ENCODE measurements around the gene AGFG2. TPM values are rescaled to one million over a fixed set of nuclear protein-coding genes. Genes with fewer than 3 reads are reported as not detected.
A peak's percentile ranks its signal among the peaks of the same experiment; 100 is the strongest.

Gene AGFG2
- total and polyA plus RNA-seq, 10 of the 15 experiments (the other 5 are each of a cell fraction or from before 2014, with no cell fraction given): 0.90 to 71.5 (median 25.4) TPM

DNA sequence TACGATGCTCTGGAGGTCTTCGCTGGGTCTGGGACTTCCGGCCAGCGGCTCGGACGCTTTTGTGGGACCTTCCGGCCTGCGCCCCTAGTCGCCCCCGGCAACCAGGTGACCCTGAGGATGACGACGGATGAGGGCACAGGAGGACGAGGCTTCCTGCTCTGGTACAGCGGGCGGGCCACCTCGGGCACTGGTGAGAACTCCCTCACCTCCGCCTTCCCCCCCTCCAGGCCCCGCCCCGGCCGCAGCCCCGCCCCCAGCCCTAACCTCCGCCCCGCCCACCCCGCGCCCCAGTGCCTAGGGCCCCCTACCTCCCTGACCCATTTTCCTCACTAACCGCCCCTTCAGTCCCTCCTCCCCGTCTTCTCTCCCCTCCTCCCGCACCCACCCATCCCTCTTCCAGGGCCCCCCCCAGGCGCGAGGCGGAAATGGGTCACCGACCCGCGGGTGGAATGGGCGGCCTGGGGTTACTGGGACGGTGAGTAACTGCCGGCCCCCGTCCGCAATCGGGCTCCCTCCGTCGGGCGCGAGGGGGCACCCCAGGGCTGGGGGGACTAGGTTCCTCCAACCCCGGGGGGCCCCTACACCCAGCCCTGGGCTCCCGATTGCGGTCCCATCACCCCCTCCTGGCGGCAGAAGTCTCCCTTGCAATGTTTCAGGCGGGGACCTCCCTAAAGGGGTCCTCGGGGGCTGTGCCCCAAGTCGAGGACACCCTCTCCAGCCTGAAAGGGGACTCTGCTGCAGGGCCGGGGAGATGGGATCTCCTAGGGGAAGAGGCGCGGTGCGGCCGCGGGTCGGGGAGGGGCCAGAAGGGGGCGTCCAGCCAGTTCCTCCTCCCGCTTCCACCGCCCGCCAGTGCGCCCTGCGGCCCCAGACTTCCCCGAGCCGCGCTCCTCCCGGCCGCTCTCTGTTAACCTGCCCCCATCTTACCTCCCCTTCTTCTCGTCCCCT, 65.3 kb downstream of the AGFG2 start (continued):
- TF ChIP-seq, protein P1, sequence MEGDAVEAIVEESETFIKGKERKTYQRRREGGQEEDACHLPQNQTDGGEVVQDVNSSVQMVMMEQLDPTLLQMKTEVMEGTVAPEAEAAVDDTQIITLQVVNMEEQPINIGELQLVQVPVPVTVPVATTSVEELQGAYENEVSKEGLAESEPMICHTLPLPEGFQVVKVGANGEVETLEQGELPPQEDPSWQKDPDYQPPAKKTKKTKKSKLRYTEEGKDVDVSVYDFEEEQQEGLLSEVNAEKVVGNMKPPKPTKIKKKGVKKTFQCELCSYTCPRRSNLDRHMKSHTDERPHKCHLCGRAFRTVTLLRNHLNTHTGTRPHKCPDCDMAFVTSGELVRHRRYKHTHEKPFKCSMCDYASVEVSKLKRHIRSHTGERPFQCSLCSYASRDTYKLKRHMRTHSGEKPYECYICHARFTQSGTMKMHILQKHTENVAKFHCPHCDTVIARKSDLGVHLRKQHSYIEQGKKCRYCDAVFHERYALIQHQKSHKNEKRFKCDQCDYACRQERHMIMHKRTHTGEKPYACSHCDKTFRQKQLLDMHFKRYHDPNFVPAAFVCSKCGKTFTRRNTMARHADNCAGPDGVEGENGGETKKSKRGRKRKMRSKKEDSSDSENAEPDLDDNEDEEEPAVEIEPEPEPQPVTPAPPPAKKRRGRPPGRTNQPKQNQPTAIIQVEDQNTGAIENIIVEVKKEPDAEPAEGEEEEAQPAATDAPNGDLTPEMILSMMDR (IDR thresholded peaks at IDR 0.05 in 2 of 3, conservative IDR thresholded peaks at IDR 0.05 in 1 of 3; ENCODE audit: control insufficient read depth in 2 of 3, extremely low read depth in 1 of 3, insufficient read depth in 1 of 3, low read depth in 3 of 3, low read length in 3 of 3): peak; percentile 33 to 45 (median 38)
- no peak for TF ChIP-seq ZNF384 (IDR thresholded peaks at IDR 0.05; ENCODE audit: borderline replicate concordance, low read depth, low read length)
- no peak for TF ChIP-seq MYB (IDR thresholded peaks at IDR 0.05; ENCODE audit: borderline replicate concordance, low read depth, low read length)
- 0 out of 2 replicates have a peak, but pooled peaks have one; percentile 28 for TF ChIP-seq MTA2 (IDR thresholded peaks at IDR 0.05; ENCODE audit: low read depth)
- peak; percentile 73 for TF ChIP-seq POLR2A (IDR thresholded peaks at IDR 0.05; ENCODE audit: low read depth, low read length)
- TF ChIP-seq, protein P2, sequence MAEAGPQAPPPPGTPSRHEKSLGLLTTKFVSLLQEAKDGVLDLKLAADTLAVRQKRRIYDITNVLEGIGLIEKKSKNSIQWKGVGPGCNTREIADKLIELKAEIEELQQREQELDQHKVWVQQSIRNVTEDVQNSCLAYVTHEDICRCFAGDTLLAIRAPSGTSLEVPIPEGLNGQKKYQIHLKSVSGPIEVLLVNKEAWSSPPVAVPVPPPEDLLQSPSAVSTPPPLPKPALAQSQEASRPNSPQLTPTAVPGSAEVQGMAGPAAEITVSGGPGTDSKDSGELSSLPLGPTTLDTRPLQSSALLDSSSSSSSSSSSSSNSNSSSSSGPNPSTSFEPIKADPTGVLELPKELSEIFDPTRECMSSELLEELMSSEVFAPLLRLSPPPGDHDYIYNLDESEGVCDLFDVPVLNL (IDR thresholded peaks at IDR 0.05; ENCODE audit: low read depth, low read length): no peak
- TF ChIP-seq NR2C2 (IDR thresholded peaks at IDR 0.05; ENCODE audit: borderline replicate concordance, control insufficient read depth, insufficient read length, low read depth): no peak
- 0 out of 3 replicates have a peak, but pooled peaks of 1 of the 2 experiments have one; percentile 18 for TF ChIP-seq EGR1 (IDR thresholded peaks at IDR 0.05; ENCODE audit: borderline replicate concordance in 1 of 2, low read depth in 2 of 2, low read length in 2 of 2)
- TF ChIP-seq, protein P3, sequence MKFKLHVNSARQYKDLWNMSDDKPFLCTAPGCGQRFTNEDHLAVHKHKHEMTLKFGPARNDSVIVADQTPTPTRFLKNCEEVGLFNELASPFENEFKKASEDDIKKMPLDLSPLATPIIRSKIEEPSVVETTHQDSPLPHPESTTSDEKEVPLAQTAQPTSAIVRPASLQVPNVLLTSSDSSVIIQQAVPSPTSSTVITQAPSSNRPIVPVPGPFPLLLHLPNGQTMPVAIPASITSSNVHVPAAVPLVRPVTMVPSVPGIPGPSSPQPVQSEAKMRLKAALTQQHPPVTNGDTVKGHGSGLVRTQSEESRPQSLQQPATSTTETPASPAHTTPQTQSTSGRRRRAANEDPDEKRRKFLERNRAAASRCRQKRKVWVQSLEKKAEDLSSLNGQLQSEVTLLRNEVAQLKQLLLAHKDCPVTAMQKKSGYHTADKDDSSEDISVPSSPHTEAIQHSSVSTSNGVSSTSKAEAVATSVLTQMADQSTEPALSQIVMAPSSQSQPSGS (IDR thresholded peaks at IDR 0.05; ENCODE audit: low read length): no peak
- TF ChIP-seq NR2F1 (conservative IDR thresholded peaks at IDR 0.05): 0 out of 2 replicates have a peak, but pooled peaks have one; percentile 11
- peak; percentile 75; the same call in 1 of the 2 replicates for TF ChIP-seq LARP7 (IDR thresholded peaks at IDR 0.05)
- TF ChIP-seq RAD21 (IDR thresholded peaks at IDR 0.05; ENCODE audit: insufficient read depth, low read depth, low read length): peak; percentile 33; the same call in 1 of the 2 replicates
- 0 out of 2 replicates have a peak, but pooled peaks have one; percentile 42 for TF ChIP-seq BACH1 (IDR thresholded peaks at IDR 0.05; ENCODE audit: borderline replicate concordance)
- TF ChIP-seq HDAC2 (IDR thresholded peaks at IDR 0.05): no peak
- TF ChIP-seq, protein P4, sequence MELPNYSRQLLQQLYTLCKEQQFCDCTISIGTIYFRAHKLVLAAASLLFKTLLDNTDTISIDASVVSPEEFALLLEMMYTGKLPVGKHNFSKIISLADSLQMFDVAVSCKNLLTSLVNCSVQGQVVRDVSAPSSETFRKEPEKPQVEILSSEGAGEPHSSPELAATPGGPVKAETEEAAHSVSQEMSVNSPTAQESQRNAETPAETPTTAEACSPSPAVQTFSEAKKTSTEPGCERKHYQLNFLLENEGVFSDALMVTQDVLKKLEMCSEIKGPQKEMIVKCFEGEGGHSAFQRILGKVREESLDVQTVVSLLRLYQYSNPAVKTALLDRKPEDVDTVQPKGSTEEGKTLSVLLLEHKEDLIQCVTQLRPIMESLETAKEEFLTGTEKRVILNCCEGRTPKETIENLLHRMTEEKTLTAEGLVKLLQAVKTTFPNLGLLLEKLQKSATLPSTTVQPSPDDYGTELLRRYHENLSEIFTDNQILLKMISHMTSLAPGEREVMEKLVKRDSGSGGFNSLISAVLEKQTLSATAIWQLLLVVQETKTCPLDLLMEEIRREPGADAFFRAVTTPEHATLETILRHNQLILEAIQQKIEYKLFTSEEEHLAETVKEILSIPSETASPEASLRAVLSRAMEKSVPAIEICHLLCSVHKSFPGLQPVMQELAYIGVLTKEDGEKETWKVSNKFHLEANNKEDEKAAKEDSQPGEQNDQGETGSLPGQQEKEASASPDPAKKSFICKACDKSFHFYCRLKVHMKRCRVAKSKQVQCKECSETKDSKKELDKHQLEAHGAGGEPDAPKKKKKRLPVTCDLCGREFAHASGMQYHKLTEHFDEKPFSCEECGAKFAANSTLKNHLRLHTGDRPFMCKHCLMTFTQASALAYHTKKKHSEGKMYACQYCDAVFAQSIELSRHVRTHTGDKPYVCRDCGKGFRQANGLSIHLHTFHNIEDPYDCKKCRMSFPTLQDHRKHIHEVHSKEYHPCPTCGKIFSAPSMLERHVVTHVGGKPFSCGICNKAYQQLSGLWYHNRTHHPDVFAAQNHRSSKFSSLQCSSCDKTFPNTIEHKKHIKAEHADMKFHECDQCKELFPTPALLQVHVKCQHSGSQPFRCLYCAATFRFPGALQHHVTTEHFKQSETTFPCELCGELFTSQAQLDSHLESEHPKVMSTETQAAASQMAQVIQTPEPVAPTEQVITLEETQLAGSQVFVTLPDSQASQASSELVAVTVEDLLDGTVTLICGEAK (IDR thresholded peaks at IDR 0.05; ENCODE audit: borderline replicate concordance): no peak
- peak; percentile 61; the same call in 1 of the 2 replicates for TF ChIP-seq ZNF207 (IDR thresholded peaks at IDR 0.05; ENCODE audit: borderline replicate concordance)
- no peak for TF ChIP-seq SMAD1 (IDR thresholded peaks at IDR 0.05; ENCODE audit: low read depth, partially characterized antibody)
- TF ChIP-seq IKZF1 (conservative IDR thresholded peaks at IDR 0.05): peak; percentile 62
- TF ChIP-seq DPF2 (IDR thresholded peaks at IDR 0.05): peak; percentile 53
- TF ChIP-seq RUNX3 (IDR thresholded peaks at IDR 0.05; ENCODE audit: low read length): peak; percentile 14; the same call in 1 of the 2 replicates
- TF ChIP-seq GATAD2B (conservative IDR thresholded peaks at IDR 0.05; ENCODE audit: low read depth): peak; percentile 73

Data from GM12878 (cell line).